H1 (cell line): ENCODE measurements around the gene MMP20. TPM values are rescaled to one million over a fixed set of nuclear protein-coding genes. Genes with fewer than 3 reads are reported as not detected.

Source experiments
- CTCF ChIA-PET: fragments of 300-600 bp; sonication (Branson Sonifier 250); formaldehyde crosslinking; loops from one replicate; lab custom pipeline; 2021; ENCODE audit not compliant: partially characterized antibody; lab: Charles Lee
- POLR2A ChIA-PET: fragments of 300-600 bp; sonication (Branson Sonifier 250); formaldehyde crosslinking; loops from one replicate; lab custom pipeline; 2021; ENCODE audit warnings: inconsistent platforms; ENCODE audit not compliant: partially characterized antibody; lab: Charles Lee
- DNase-seq, 2 experiments: peaks; one replicate each; pipeline versions ENCODE4 v3.0.0 to v3.0.0-alpha.2; 2010 to 2022; ENCODE audit warnings: low spot score in 2 of 2, low read depth in 1 of 2, mixed read lengths in 1 of 2
- FAIRE-seq: peaks from 2 replicates; lab custom pipeline; 2011; peaks lifted over from hg19 to GRCh38; lab: Jason Lieb, UNC
- H2AFZ ChIP-seq: 2 replicates; pipeline ENCODE4 v1.8.1; 2012; ENCODE audit warnings: low read length, inconsistent platforms
- H2AK5ac ChIP-seq: 2 replicates; pipeline ENCODE4 v1.6.1; 2013; ENCODE audit warnings: low read depth, low read length
- H2BK120ac ChIP-seq: replicated peaks from 2 replicates; pipeline ENCODE3; 2013; ENCODE audit warnings: low read depth, low read length, inconsistent platforms
- H2BK12ac ChIP-seq: 2 replicates; pipeline ENCODE4 v1.6.1; 2013; ENCODE audit warnings: low read depth, low read length
- H2BK15ac ChIP-seq: 2 replicates; pipeline ENCODE4 v1.6.1; 2013; ENCODE audit warnings: low read length
- H2BK20ac ChIP-seq: 2 replicates; pipeline ENCODE4 v1.6.1; 2013; ENCODE audit warnings: low read length
- H2BK5ac ChIP-seq: 2 replicates; pipeline ENCODE4 v1.6.1; 2013; ENCODE audit warnings: low read depth, low read length
- H3K14ac ChIP-seq: 2 replicates; pipeline ENCODE4 v1.6.1; 2013; ENCODE audit warnings: inconsistent platforms; ENCODE audit not compliant: insufficient read length
- H3K18ac ChIP-seq: 2 replicates; pipeline ENCODE4 v1.6.1; 2013; ENCODE audit warnings: low read length; ENCODE audit errors: extremely low read depth
- H3K23ac ChIP-seq: 2 replicates; pipeline ENCODE4 v1.6.1; 2013; ENCODE audit warnings: inconsistent platforms; ENCODE audit not compliant: insufficient read length
- H3K23me2 ChIP-seq: 2 replicates; pipeline ENCODE4 v1.6.1; 2013; ENCODE audit warnings: low read depth, low read length
- H3K27ac ChIP-seq: 2 replicates; pipeline ENCODE4 v1.6.1; 2011; ENCODE audit warnings: low read depth, low read length, inconsistent platforms
- H3K27me3 ChIP-seq, 4 experiments: replicated peaks in 1 of 4; 1 replicate in 1 of 4; 2 replicates in 3 of 4; pipeline versions ENCODE4 v1.6.1 to v1.8.1; 2011 to 2013; ENCODE audit warnings: low read length in 3 of 4, mild to moderate bottlenecking in 3 of 4, inconsistent platforms in 2 of 4, mixed read lengths in 2 of 4, moderate library complexity in 1 of 4; ENCODE audit not compliant: control insufficient read depth in 3 of 4, insufficient read depth in 3 of 4; ENCODE audit errors: extremely low read depth in 1 of 4
- H3K36me3 ChIP-seq, 4 experiments: 2 replicates each; pipeline versions ENCODE4 v1.6.1 to v1.8.1; 2011 to 2013; ENCODE audit warnings: mild to moderate bottlenecking in 4 of 4, low read length in 3 of 4, moderate library complexity in 2 of 4, control low read depth in 1 of 4, inconsistent platforms in 1 of 4; ENCODE audit not compliant: insufficient read depth in 4 of 4, control insufficient read depth in 2 of 4
- H3K4ac ChIP-seq: replicated peaks from 2 replicates; pipeline ENCODE3; 2013; ENCODE audit warnings: low read length, low read depth, mixed read lengths, inconsistent platforms; ENCODE audit not compliant: insufficient read length
- H3K4me1 ChIP-seq, 4 experiments: replicated peaks in 1 of 4; 1 replicate in 1 of 4; 2 replicates in 3 of 4; pipeline versions ENCODE4 v1.6.1 to v1.8.1; 2011 to 2013; ENCODE audit warnings: low read length in 3 of 4, inconsistent platforms in 2 of 4, mixed read lengths in 1 of 4; ENCODE audit not compliant: insufficient read depth in 4 of 4, control insufficient read depth in 3 of 4
- H3K4me2 ChIP-seq, 2 experiments: 2 replicates each; pipeline versions ENCODE4 v1.6.1 to v1.8.1; 2011 to 2013; ENCODE audit warnings: low read depth in 2 of 2, low read length in 2 of 2, control low read depth in 1 of 2, inconsistent platforms in 1 of 2, mild to moderate bottlenecking in 1 of 2; ENCODE audit not compliant: insufficient read depth in 1 of 2
- H3K4me3 ChIP-seq, 4 experiments: fragments of 200-600, 300-600 bp in 1 of 4; sonication (generic), shearing (Covaris generic), sonication (Bioruptor Twin) in 1 of 4; 2 replicates each; pipeline versions ENCODE4 v1.5.1 to v1.8.1; 2011 to 2016; ENCODE audit warnings: low read length in 4 of 4, low read depth in 3 of 4, control low read depth in 2 of 4, inconsistent platforms in 2 of 4, mild to moderate bottlenecking in 2 of 4, mixed read lengths in 1 of 4, moderate library complexity in 1 of 4; ENCODE audit not compliant: insufficient read depth in 2 of 4; ENCODE audit errors: extremely low read depth in 1 of 4
- H3K56ac ChIP-seq: replicated peaks from 2 replicates; pipeline ENCODE3; 2013; ENCODE audit warnings: low read depth, mild to moderate bottlenecking, mixed read lengths, low read length, inconsistent platforms; ENCODE audit not compliant: insufficient read length
- H3K79me1 ChIP-seq: 2 replicates; pipeline ENCODE4 v1.6.1; 2013; ENCODE audit warnings: low read depth, low read length, control low read depth
- H3K79me2 ChIP-seq, 2 experiments: 2 replicates each; pipeline versions ENCODE4 v1.6.1 to v1.8.1; 2012 to 2013; ENCODE audit warnings: low read length in 2 of 2, mild to moderate bottlenecking in 2 of 2, inconsistent platforms in 1 of 2; ENCODE audit not compliant: insufficient read depth in 2 of 2, control insufficient read depth in 1 of 2
- H3K9ac ChIP-seq, 4 experiments: replicated peaks in 1 of 4; 1 replicate in 1 of 4; 2 replicates in 3 of 4; pipeline versions ENCODE4 v1.6.1 to v1.8.1; 2011 to 2013; ENCODE audit warnings: low read depth in 3 of 4, low read length in 3 of 4, control low read depth in 2 of 4, mild to moderate bottlenecking in 2 of 4, moderate library complexity in 2 of 4, inconsistent platforms in 1 of 4; ENCODE audit errors: extremely low read depth in 1 of 4
- H3K9me3 ChIP-seq, 2 experiments: 2 replicates each; pipeline versions ENCODE4 v1.6.1 to v1.8.1; 2012 to 2013; ENCODE audit warnings: mild to moderate bottlenecking in 2 of 2, moderate library complexity in 2 of 2, control low read depth in 1 of 2, inconsistent platforms in 1 of 2, low read depth in 1 of 2, low read length in 1 of 2, mixed read lengths in 1 of 2; ENCODE audit not compliant: insufficient read depth in 2 of 2
- H4K20me1 ChIP-seq, 2 experiments: replicated peaks in 1 of 2; 2 replicates each; pipeline versions ENCODE3 to v1.8.1; 2011 to 2013; ENCODE audit warnings: inconsistent platforms in 2 of 2, low read length in 2 of 2, mild to moderate bottlenecking in 1 of 2; ENCODE audit not compliant: insufficient read depth in 2 of 2, control insufficient read depth in 1 of 2
- H4K5ac ChIP-seq: 2 replicates; pipeline ENCODE4 v1.6.1; 2013; ENCODE audit warnings: low read length, low read depth, mixed read lengths, inconsistent platforms; ENCODE audit not compliant: insufficient read length
- H4K8ac ChIP-seq: 2 replicates; pipeline ENCODE4 v1.8.0; 2013; ENCODE audit warnings: mild to moderate bottlenecking, moderate library complexity, low read length, inconsistent platforms; ENCODE audit not compliant: insufficient read depth; ENCODE audit errors: extremely low read depth
- H4K91ac ChIP-seq: replicated peaks from 2 replicates; pipeline ENCODE3; 2013; ENCODE audit warnings: low read length, mixed read lengths, inconsistent platforms; ENCODE audit not compliant: insufficient read length
- BACH1 ChIP-seq: IDR thresholded peaks from 2 replicates; pipeline ENCODE4 v1.6.1; 2012; ENCODE audit warnings: low read length, improper control_type of control experiment
- BRCA1 ChIP-seq: IDR thresholded peaks from 2 replicates; pipeline ENCODE4 v1.6.1; 2012; ENCODE audit warnings: low read depth, low read length, improper control_type of control experiment
- CBX5 ChIP-seq: fragments of 300-800, 300-1000 bp; sonication (generic); IDR thresholded peaks from 2 replicates; pipeline ENCODE4 v1.7.1; 2016; ENCODE audit warnings: antibody characterized with exemption, low read length, low read depth
- CBX8 ChIP-seq: fragments of 300-800, 300-1000 bp; sonication (generic); IDR thresholded peaks from 2 replicates; pipeline ENCODE4 v1.7.1; 2016; ENCODE audit warnings: low read depth, low read length, borderline replicate concordance
- CEBPB ChIP-seq: IDR thresholded peaks from 2 replicates; pipeline ENCODE4 v1.6.1; 2012; ENCODE audit warnings: low read depth, low read length
- EP300 ChIP-seq, 2 experiments: IDR thresholded peaks; 1 replicate in 1 of 2; 2 replicates in 1 of 2; pipeline ENCODE4 v1.6.1; 2011 to 2012; ENCODE audit warnings: low read depth in 2 of 2, low read length in 2 of 2, mild to moderate bottlenecking in 2 of 2, borderline replicate concordance in 1 of 2, inconsistent platforms in 1 of 2, moderate library complexity in 1 of 2
- FOSL1 ChIP-seq: IDR thresholded peaks from 2 replicates; pipeline ENCODE4 v1.6.1; 2011; ENCODE audit warnings: mild to moderate bottlenecking, low read depth, low read length, moderate library complexity; ENCODE audit not compliant: insufficient read depth
- MAFK ChIP-seq: IDR thresholded peaks from 2 replicates; pipeline ENCODE4 v1.6.1; 2012; ENCODE audit warnings: low read depth, mild to moderate bottlenecking, improper control_type of control experiment, low read length
- YY1 ChIP-seq: IDR thresholded peaks from 2 replicates; pipeline ENCODE4 v1.6.1; 2011; ENCODE audit warnings: low read depth, mild to moderate bottlenecking, low read length
- WGBS, 2 experiments: shearing (Covaris generic) in 1 of 2; methylation state at CpG; one replicate each; pipeline versions ENCODE4 v1.1.6 to v1.1.7; 2013 to 2015; ENCODE audit warnings: low lambda C conversion rate in 2 of 2, mixed read lengths in 2 of 2, inconsistent platforms in 1 of 2, low coverage in 1 of 2, missing lambda C conversion rate in 1 of 2; ENCODE audit not compliant: insufficient replicate concordance in 2 of 2, insufficient coverage in 1 of 2, insufficient read length in 1 of 2; ENCODE audit errors: extremely low coverage in 1 of 2, missing lambda C conversion rate in 1 of 2; 5-methylcytosine and 5-hydroxymethylcytosine counted together
- polyA plus RNA-seq, 7 experiments: library from polyadenylated mRNA; depleted of rRNA in 3 of 7; stranded (reverse) in 5 of 7; unstranded in 2 of 7; fragments of >200 nt in 5 of 7; fragments of 200-250 nt in 2 of 7; gene quantifications; 1 replicate in 5 of 7; 2 replicates in 1 of 7; 4 replicates in 1 of 7; pipeline versions ENCODE4 v1.2.1 to v1.2.3, GENCODE V29; 2011 to 2013; ENCODE audit warnings: missing spikeins in 2 of 7, mixed read lengths in 2 of 7
- total RNA-seq: library from RNA; stranded (reverse); fragmentation: NEBNext Ultra II Directional; extraction: Animal tissue kit (Norgen Biotek cat#: 25700); gene quantifications from 2 replicates; pipeline ENCODE4 v1.2.1, GENCODE V29; 2021
- TF ChIP-seq, protein P1 (sequence below): IDR thresholded peaks from 2 replicates; pipeline ENCODE4 v1.6.1; 2011; ENCODE audit warnings: low read depth, mild to moderate bottlenecking, low read length; ENCODE audit not compliant: insufficient read depth

Gene MMP20
- total and polyA plus RNA-seq, 2 of the 8 experiments (the other 6 are each of a cell fraction or from before 2014, with no cell fraction given) = not detected

DNA sequence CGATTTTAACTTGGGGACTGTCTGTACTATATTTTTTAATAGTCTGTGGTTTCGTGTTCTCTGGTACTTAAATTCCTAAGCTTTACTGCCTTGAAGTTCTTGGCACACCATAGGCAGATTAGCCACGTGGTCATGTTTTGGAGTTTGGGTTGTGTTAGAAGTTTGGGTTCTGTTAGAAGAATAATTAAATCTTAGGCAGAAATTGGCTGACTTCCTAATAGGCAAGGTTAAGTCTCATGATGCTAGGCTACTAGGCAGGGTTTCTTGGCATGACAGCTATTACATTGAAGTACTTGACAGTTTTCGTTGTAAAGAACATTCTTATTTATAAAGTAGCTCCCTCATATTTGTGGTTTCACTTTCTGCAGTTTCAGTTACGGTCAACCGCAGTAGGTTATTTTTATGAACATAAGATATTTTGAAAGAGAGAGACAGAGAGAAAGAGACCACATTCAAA lies 64.5 kb downstream of the MMP20 start:
- H3K79me2 ChIP-seq = no peaks in the 10 kb centered on the region
- no peak overlapping the region for H3K14ac ChIP-seq
- H3K27ac ChIP-seq = no peak overlapping the region
- H3K9ac ChIP-seq = no peak overlapping the region
- no peak overlapping the region for H2BK5ac ChIP-seq
- no peaks in the 10 kb centered on the region for H3K23me2 ChIP-seq
- POLR2A ChIA-PET = interaction anchor here (0.6 kb wide), 1 partner anchor 178 kb away, joined by 5 read pairs; no protein-coding TSS in a partner anchor
- H4K8ac ChIP-seq = no peak overlapping the region
- TF ChIP-seq BACH1 (no peak), CBX5 (no peak), CBX8 (no peak), EP300 (IDR thresholded peaks at IDR 0.05; ENCODE audit: borderline replicate concordance in 1 of 2, low read depth in 2 of 2, low read length in 2 of 2) (no peak), BRCA1 (no peak), MAFK (no peak), YY1 (no peak), CEBPB (no peak), FOSL1 (no peak)
- TF ChIP-seq, protein P1, sequence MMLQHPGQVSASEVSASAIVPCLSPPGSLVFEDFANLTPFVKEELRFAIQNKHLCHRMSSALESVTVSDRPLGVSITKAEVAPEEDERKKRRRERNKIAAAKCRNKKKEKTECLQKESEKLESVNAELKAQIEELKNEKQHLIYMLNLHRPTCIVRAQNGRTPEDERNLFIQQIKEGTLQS = no peak
- H3K56ac ChIP-seq = no peak overlapping the region
- no peaks in the 10 kb centered on the region; a peak in 1 of 8 replicates for H3K36me3 ChIP-seq
- H3K4me1 ChIP-seq = peaks cover 0 to 2% (median 0%) of the 10 kb centered on the region in 4 experiments; a peak in 1 of 7 replicates
- H4K5ac ChIP-seq = no peak overlapping the region
- no peaks in the 10 kb centered on the region for H4K20me1 ChIP-seq
- H3K4ac ChIP-seq = no peak overlapping the region
- no peak overlapping the region for H4K91ac ChIP-seq
- H2AFZ ChIP-seq = no peak overlapping the region
- H3K79me1 ChIP-seq = no peaks in the 10 kb centered on the region
- H2BK15ac ChIP-seq = no peak overlapping the region
- no peak overlapping the region for H2AK5ac ChIP-seq
- H3K27me3 ChIP-seq = no peaks in the 10 kb centered on the region
- H3K9me3 ChIP-seq = no peaks in the 10 kb centered on the region; a peak in 1 of 4 replicates
- CTCF ChIA-PET = interaction anchor here (1.0 to 1.5 kb wide), 2 partner anchors 12 to 106 kb away, joined by 3 to 4 read pairs; no protein-coding TSS in a partner anchor
- no peak overlapping the region for H2BK120ac ChIP-seq
- no peak overlapping the region for H3K4me2 ChIP-seq
- no peak overlapping the region for H2BK20ac ChIP-seq
- DNase-seq (no peak), FAIRE-seq (no peak)
- H3K18ac ChIP-seq = no peak overlapping the region
- H3K23ac ChIP-seq = no peak overlapping the region
- 85% methylated on average over 6 of the region's 6 CpGs; no CpG with 5 or more reads in 1 of the 2 experiments for WGBS, 2 experiments
- no peak overlapping the region for H3K4me3 ChIP-seq
- H2BK12ac ChIP-seq = no peak overlapping the region
